Measurements from ENCODE around the gene ORC3. TPM values are rescaled to one million over a fixed set of nuclear protein-coding genes. Genes with fewer than 3 reads are reported as not detected.

Gene ORC3
- polyA plus RNA-seq, 2 donors: 8.1 to 8.5 TPM

GRCh38 chr6:87628424-87628823 lies 38.5 kb downstream of the ORC3 start:
- WGBS, 2 donors: 76 to 79% methylated on average over 2 of the region's 2 CpGs
- Histone ChIP-seq H3K4me1 (ENCODE audit: control insufficient read depth in 2 of 2, insufficient read depth in 2 of 2, low read length in 1 of 2) (no peaks in the 10 kb centered on the region), H3K36me3 (ENCODE audit: control insufficient read depth in 2 of 2, insufficient read depth in 2 of 2, low read length in 1 of 2) (no peaks in the 10 kb centered on the region), H3K27ac (ENCODE audit: low read depth in 2 of 2, low read length in 1 of 2) (no peak overlapping the region), H3K4me3 (ENCODE audit: low read depth in 1 of 2, low read length in 2 of 2) (no peak overlapping the region), H3K9me3 (ENCODE audit: control insufficient read depth in 2 of 2, insufficient read depth in 1 of 2, low read depth in 1 of 2, low read length in 1 of 2) (no peaks in the 10 kb centered on the region), H3K27me3 (ENCODE audit: control insufficient read depth in 1 of 2, insufficient read depth in 2 of 2, low read length in 2 of 2) (no peaks in the 10 kb centered on the region)

DNA sequence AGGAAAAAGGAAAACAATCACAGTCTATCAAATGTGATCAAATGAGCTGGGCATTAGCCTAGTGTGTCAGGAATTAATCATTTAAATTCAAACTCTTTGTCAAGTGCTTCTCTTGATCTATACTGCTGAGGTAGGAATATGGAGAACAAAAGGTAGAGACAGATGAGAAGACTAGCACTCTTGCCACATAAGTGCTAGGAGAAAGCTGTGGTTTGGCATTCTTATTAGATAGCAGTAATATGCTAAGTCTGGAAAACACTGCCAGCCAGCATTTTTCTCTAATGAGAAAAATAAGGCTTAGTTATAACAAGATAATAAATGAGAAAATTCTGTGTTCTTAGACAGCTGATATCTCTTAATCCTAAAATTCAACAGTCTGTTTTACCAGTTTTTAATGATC lies 38.9 kb downstream of the ORC3 start:
- Histone ChIP-seq H3K36me3 (ENCODE audit: control insufficient read depth in 2 of 2, insufficient read depth in 2 of 2, low read length in 1 of 2) (no peaks in the 10 kb centered on the region), H3K9me3 (ENCODE audit: control insufficient read depth in 2 of 2, insufficient read depth in 1 of 2, low read depth in 1 of 2, low read length in 1 of 2) (no peaks in the 10 kb centered on the region), H3K27ac (ENCODE audit: low read depth in 2 of 2, low read length in 1 of 2) (no peak overlapping the region), H3K27me3 (ENCODE audit: control insufficient read depth in 1 of 2, insufficient read depth in 2 of 2, low read length in 2 of 2) (no peaks in the 10 kb centered on the region), H3K4me3 (ENCODE audit: low read depth in 1 of 2, low read length in 2 of 2) (no peak overlapping the region), H3K4me1 (ENCODE audit: control insufficient read depth in 2 of 2, insufficient read depth in 2 of 2, low read length in 1 of 2) (no peaks in the 10 kb centered on the region)

DNA sequence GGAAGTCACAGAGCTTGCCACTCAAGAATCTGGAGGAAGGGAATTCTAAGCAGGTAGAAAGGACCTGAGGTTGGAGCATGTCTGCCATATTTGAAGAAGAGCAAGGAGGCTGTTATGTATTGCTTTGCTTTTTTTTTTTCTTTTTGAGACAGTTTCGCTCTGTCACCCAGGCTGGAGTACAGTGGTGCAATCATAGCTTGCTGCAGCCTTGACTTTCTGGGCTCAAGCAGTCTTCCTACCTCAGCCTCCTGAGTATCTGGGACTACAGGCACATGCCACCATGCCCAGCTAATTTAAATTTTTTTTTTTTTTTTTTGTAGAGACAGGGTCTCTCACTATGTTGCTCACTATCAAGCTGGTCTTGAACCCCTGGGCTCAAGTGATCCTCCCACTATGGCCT lies 40.8 kb downstream of the ORC3 start:
- no peaks in the 10 kb centered on the region for H3K36me3 ChIP-seq (ENCODE audit: control insufficient read depth in 2 of 2, insufficient read depth in 2 of 2, low read length in 1 of 2)
- H3K27ac ChIP-seq (ENCODE audit: low read depth in 2 of 2, low read length in 1 of 2): no peak overlapping the region
- no peaks in the 10 kb centered on the region for H3K9me3 ChIP-seq (ENCODE audit: control insufficient read depth in 2 of 2, insufficient read depth in 1 of 2, low read depth in 1 of 2, low read length in 1 of 2)
- WGBS, 2 donors: 95 to 100% methylated on average over 1 of the region's 1 CpG
- H3K4me3 ChIP-seq (ENCODE audit: low read depth in 1 of 2, low read length in 2 of 2): no peak overlapping the region
- no peaks in the 10 kb centered on the region for H3K27me3 ChIP-seq (ENCODE audit: control insufficient read depth in 1 of 2, insufficient read depth in 2 of 2, low read length in 2 of 2)
- H3K4me1 ChIP-seq (ENCODE audit: control insufficient read depth in 2 of 2, insufficient read depth in 2 of 2, low read length in 1 of 2): no peaks in the 10 kb centered on the region

- Histone ChIP-seq H3K27me3 (ENCODE audit: control insufficient read depth in 1 of 2, insufficient read depth in 2 of 2, low read length in 2 of 2) (no peaks in the 10 kb centered on the region), H3K27ac (ENCODE audit: low read depth in 2 of 2, low read length in 1 of 2) (no peak overlapping the region), H3K4me1 (ENCODE audit: control insufficient read depth in 2 of 2, insufficient read depth in 2 of 2, low read length in 1 of 2) (no peaks in the 10 kb centered on the region), H3K4me3 (ENCODE audit: low read depth in 1 of 2, low read length in 2 of 2) (no peak overlapping the region), H3K36me3 (ENCODE audit: control insufficient read depth in 2 of 2, insufficient read depth in 2 of 2, low read length in 1 of 2) (no peaks in the 10 kb centered on the region), H3K9me3 (ENCODE audit: control insufficient read depth in 2 of 2, insufficient read depth in 1 of 2, low read depth in 1 of 2, low read length in 1 of 2) (no peaks in the 10 kb centered on the region)
- WGBS, 2 donors: 91 to 97% methylated on average over 3 of the region's 3 CpGs
Measured at GRCh38 chr6:87633851-87634250, 43.9 kb downstream of the ORC3 start.

DNA sequence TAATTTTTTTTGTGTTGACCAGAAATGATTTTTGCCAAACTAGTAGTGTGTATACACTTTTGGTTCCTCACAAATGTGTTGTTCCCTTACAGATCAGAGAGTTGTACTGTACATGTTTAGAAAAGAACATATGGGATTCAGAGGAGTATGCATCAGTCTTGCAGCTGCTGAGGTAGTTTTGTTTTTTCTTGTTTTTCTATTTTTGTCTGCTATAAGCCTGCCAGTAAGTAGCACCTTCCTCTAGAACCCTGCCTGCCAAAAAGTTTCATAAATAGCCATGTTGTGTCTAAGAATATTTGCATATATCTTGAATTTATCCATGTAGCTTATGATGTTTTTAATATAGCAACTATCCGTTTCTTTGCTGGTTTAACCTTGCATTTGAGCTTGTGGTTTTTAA lies 46.4 kb downstream of the ORC3 start:
- no peaks in the 10 kb centered on the region for H3K27me3 ChIP-seq (ENCODE audit: control insufficient read depth in 1 of 2, insufficient read depth in 2 of 2, low read length in 2 of 2)
- no peak overlapping the region for H3K4me3 ChIP-seq (ENCODE audit: low read depth in 1 of 2, low read length in 2 of 2)
- no peaks in the 10 kb centered on the region for H3K4me1 ChIP-seq (ENCODE audit: control insufficient read depth in 2 of 2, insufficient read depth in 2 of 2, low read length in 1 of 2)
- H3K36me3 ChIP-seq (ENCODE audit: control insufficient read depth in 2 of 2, insufficient read depth in 2 of 2, low read length in 1 of 2): no peaks in the 10 kb centered on the region
- no peak overlapping the region for H3K27ac ChIP-seq (ENCODE audit: low read depth in 2 of 2, low read length in 1 of 2)
- 82 to 95% methylated on average over 1 of the region's 1 CpG for WGBS, 2 donors
- no peaks in the 10 kb centered on the region for H3K9me3 ChIP-seq (ENCODE audit: control insufficient read depth in 2 of 2, insufficient read depth in 1 of 2, low read depth in 1 of 2, low read length in 1 of 2)

DNA sequence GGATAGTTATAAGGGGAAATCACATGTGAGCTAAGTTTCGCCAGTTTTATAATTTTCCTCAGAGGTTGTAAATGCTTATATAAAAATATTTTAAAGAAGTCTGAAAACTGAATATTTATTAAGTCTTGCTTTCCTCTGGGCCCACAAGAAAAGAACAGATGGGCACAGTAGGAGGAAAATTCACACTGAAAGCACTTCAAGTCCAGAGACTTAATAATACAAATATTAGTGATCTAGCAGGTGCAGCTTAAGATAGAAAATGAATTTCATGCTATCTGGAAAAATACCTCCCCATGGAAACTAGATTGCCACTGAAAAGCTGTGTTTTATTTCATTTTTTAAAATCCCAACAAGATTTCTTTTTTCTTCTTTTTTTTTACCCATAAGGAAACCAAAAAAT lies 47.2 kb downstream of the ORC3 start:
- 93 to 100% methylated on average over 1 of the region's 1 CpG for WGBS, 2 donors

GRCh38 chr6:87639373-87639772 lies 49.4 kb downstream of the ORC3 start:
- no peaks in the 10 kb centered on the region for H3K9me3 ChIP-seq (ENCODE audit: control insufficient read depth in 2 of 2, insufficient read depth in 1 of 2, low read depth in 1 of 2, low read length in 1 of 2)
- 97 to 98% methylated on average over 4 of the region's 4 CpGs for WGBS, 2 donors
- H3K36me3 ChIP-seq (ENCODE audit: control insufficient read depth in 2 of 2, insufficient read depth in 2 of 2, low read length in 1 of 2): no peaks in the 10 kb centered on the region
- H3K4me1 ChIP-seq (ENCODE audit: control insufficient read depth in 2 of 2, insufficient read depth in 2 of 2, low read length in 1 of 2): no peaks in the 10 kb centered on the region
- no peaks in the 10 kb centered on the region for H3K27me3 ChIP-seq (ENCODE audit: control insufficient read depth in 1 of 2, insufficient read depth in 2 of 2, low read length in 2 of 2)
- no peak overlapping the region for H3K4me3 ChIP-seq (ENCODE audit: low read depth in 1 of 2, low read length in 2 of 2)
- no peak overlapping the region for H3K27ac ChIP-seq (ENCODE audit: low read depth in 2 of 2, low read length in 1 of 2)

More for the DNA sequence above, 47.2 kb downstream of the ORC3 start:
- H3K4me1 ChIP-seq (ENCODE audit: control insufficient read depth in 2 of 2, insufficient read depth in 2 of 2, low read length in 1 of 2): no peaks in the 10 kb centered on the region
- H3K36me3 ChIP-seq (ENCODE audit: control insufficient read depth in 2 of 2, insufficient read depth in 2 of 2, low read length in 1 of 2): no peaks in the 10 kb centered on the region
- H3K9me3 ChIP-seq (ENCODE audit: control insufficient read depth in 2 of 2, insufficient read depth in 1 of 2, low read depth in 1 of 2, low read length in 1 of 2): no peaks in the 10 kb centered on the region
- no peak overlapping the region for H3K4me3 ChIP-seq (ENCODE audit: low read depth in 1 of 2, low read length in 2 of 2)
- H3K27ac ChIP-seq (ENCODE audit: low read depth in 2 of 2, low read length in 1 of 2): no peak overlapping the region
- no peaks in the 10 kb centered on the region for H3K27me3 ChIP-seq (ENCODE audit: control insufficient read depth in 1 of 2, insufficient read depth in 2 of 2, low read length in 2 of 2)

- 50 to 61% methylated on average over 1 of the region's 1 CpG for WGBS, 2 donors
- Histone ChIP-seq H3K4me3 (ENCODE audit: low read depth in 1 of 2, low read length in 2 of 2) (no peak overlapping the region), H3K27me3 (ENCODE audit: control insufficient read depth in 1 of 2, insufficient read depth in 2 of 2, low read length in 2 of 2) (no peaks in the 10 kb centered on the region), H3K9me3 (ENCODE audit: control insufficient read depth in 2 of 2, insufficient read depth in 1 of 2, low read depth in 1 of 2, low read length in 1 of 2) (no peaks in the 10 kb centered on the region), H3K4me1 (ENCODE audit: control insufficient read depth in 2 of 2, insufficient read depth in 2 of 2, low read length in 1 of 2) (no peaks in the 10 kb centered on the region), H3K27ac (ENCODE audit: low read depth in 2 of 2, low read length in 1 of 2) (no peak overlapping the region), H3K36me3 (ENCODE audit: control insufficient read depth in 2 of 2, insufficient read depth in 2 of 2, low read length in 1 of 2) (no peaks in the 10 kb centered on the region)
Measured at GRCh38 chr6:87641065-87641692, 51.2 kb downstream of the ORC3 start.

DNA sequence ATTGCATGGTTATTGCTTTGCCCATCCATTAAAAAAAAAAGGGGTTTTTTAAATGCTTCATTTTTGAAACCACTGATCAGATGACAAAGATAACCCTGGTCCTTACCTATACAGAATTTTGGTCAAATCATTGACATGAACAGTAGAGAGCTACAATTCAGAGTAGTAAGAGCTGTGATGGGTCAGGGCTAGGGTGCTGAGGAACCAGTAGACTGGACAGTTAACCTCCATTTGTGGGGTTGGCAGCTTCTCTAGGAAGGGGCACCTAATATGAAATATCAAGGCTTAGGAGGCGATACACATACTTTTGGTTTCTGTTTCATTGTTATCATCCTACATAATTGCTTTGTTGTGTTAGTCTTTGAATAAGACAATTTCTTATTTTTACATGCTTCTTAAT lies 55.1 kb downstream of the ORC3 start:
- H3K27me3 ChIP-seq (ENCODE audit: control insufficient read depth in 1 of 2, insufficient read depth in 2 of 2, low read length in 2 of 2): no peaks in the 10 kb centered on the region
- no peaks in the 10 kb centered on the region for H3K4me1 ChIP-seq (ENCODE audit: control insufficient read depth in 2 of 2, insufficient read depth in 2 of 2, low read length in 1 of 2)
- H3K9me3 ChIP-seq (ENCODE audit: control insufficient read depth in 2 of 2, insufficient read depth in 1 of 2, low read depth in 1 of 2, low read length in 1 of 2): no peaks in the 10 kb centered on the region
- H3K36me3 ChIP-seq (ENCODE audit: control insufficient read depth in 2 of 2, insufficient read depth in 2 of 2, low read length in 1 of 2): no peaks in the 10 kb centered on the region
- no peak overlapping the region for H3K27ac ChIP-seq (ENCODE audit: low read depth in 2 of 2, low read length in 1 of 2)
- H3K4me3 ChIP-seq (ENCODE audit: low read depth in 1 of 2, low read length in 2 of 2): no peak overlapping the region
- WGBS, 2 donors: 41 to 54% methylated on average over 1 of the region's 1 CpG

DNA sequence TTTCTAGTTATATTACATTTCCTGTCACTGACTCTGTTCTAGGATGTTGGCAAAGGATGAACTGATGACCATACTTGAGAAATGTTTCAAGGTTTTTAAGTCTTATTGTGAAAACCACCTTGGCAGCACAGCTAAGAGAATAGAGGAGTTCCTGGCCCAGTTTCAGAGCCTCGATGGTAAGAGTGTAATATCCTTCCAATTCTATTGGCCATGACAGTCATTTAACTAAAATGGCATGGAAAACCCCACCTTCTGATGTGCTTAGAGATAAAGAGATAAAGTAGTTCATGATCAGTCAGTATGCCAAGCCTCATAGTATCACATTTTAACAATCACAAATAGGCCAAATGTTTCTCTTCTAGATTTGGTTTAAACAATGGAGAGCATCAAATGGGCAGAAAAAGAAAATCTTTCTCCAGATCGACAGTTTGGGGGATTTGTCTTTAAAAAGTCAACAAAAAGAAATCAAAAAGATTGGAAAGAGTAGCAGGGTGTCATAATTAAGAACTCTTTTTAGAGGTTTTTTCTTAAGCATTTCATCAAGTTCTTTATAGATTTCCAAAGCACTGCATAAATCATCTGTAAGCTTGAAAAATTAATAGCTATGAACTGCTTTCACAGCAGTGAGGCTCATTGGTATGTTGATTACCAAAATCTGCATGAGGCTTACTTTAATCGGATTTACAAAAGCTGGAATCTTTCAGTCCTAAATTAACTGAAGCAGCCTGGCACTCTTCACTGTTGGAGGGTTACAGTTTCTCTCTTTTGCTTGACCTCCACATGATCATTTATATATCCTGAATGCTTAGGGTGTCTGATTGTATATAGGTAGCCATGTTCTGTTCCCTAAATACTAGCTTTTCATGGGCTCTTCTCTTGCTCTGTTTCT lies 63.4 kb downstream of the ORC3 start:
- H3K27ac ChIP-seq (ENCODE audit: low read depth in 2 of 2, low read length in 1 of 2): no peak overlapping the region
- WGBS, 2 donors: 59 to 63% methylated on average over 3 of the region's 3 CpGs
- H3K27me3 ChIP-seq (ENCODE audit: control insufficient read depth in 1 of 2, insufficient read depth in 2 of 2, low read length in 2 of 2): no peaks in the 10 kb centered on the region
- H3K4me3 ChIP-seq (ENCODE audit: low read depth in 1 of 2, low read length in 2 of 2): no peak overlapping the region
- no peaks in the 10 kb centered on the region for H3K4me1 ChIP-seq (ENCODE audit: control insufficient read depth in 2 of 2, insufficient read depth in 2 of 2, low read length in 1 of 2)
- H3K36me3 ChIP-seq (ENCODE audit: control insufficient read depth in 2 of 2, insufficient read depth in 2 of 2, low read length in 1 of 2): peaks cover 0 to 2% of the 10 kb centered on the region in 2 donors
- H3K9me3 ChIP-seq (ENCODE audit: control insufficient read depth in 2 of 2, insufficient read depth in 1 of 2, low read depth in 1 of 2, low read length in 1 of 2): no peaks in the 10 kb centered on the region
